ENCODE data around the gene MADD. TPM values are rescaled to one million over a fixed set of nuclear protein-coding genes. Genes with fewer than 3 reads are reported as not detected.

MADD gene
- total and polyA plus RNA-seq, 11 donors, result 22.6 to 60.6 (median 40.2) TPM

DNA sequence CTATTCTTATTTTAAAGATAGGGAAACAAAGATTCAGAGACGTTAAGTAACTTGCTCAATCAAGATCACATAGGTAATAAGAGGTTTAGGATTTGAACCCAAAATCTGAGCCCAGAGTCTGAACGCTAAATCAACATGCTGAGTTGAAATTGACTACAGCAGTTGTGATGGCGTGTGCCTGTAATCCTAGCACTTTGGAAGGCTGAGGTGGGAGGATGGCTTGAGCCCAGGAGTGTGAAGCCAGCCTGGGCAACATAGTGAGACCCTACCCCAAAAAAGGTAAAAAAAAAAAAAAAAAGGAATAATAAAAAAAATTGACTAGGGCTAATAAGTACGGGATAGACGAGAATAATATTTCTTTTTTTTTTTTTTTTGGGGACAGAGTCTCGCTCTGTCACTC, 13.6 kb upstream of the MADD start:
- Histone ChIP-seq H3K36me3 (peaks cover 0 to 3% (median 0%) of the 10 kb centered on the region in 9 donors), H3K9me3 (no peaks in the 10 kb centered on the region), H3K27ac (peak overlapping the region in 7 of 12 donors; percentile 81 to 90 (median 85)), H3K4me3 (no peak overlapping the region), H3K27me3 (no peaks in the 10 kb centered on the region), H3K4me1 (peaks cover 13 to 74% (median 54%) of the 10 kb centered on the region in 12 donors)
- intact Hi-C loops (cut with DNase I), result loop anchor here in 7 of 10 donors (5.0 kb wide), 4 partner anchors 39 to 101 kb away; partner anchors contain the start of genes ARFGAP2 (in 5 of the 7) and MYBPC3 (in 1 of the 7)
- WGBS, 4 donors, result 88 to 93% (median 91%) methylated on average over 6 of the region's 6 CpGs
- ATAC-seq (no peak), DNase-seq (no peak)
- no peak for TF ChIP-seq POLR2A (IDR thresholded peaks at IDR 0.05)
- no peak for TF ChIP-seq CTCF (IDR thresholded peaks at IDR 0.05)

- no peak for DNase-seq
- intact Hi-C loops (cut with DNase I), result loop anchor here in 7 of 10 donors (5.0 kb wide), 4 partner anchors 40 to 100 kb away; partner anchors contain the start of genes ARFGAP2 (in 5 of the 7) and MYBPC3 (in 1 of the 7)
- H3K36me3 ChIP-seq, result peaks cover 0 to 8% (median 2%) of the 10 kb centered on the region in 9 donors
- no peak for TF ChIP-seq POLR2A (IDR thresholded peaks at IDR 0.05)
- no peak for TF ChIP-seq CTCF (IDR thresholded peaks at IDR 0.05)
- H3K4me1 ChIP-seq, result peaks cover 13 to 74% (median 54%) of the 10 kb centered on the region in 12 donors
- ATAC-seq, result no peak
- H3K4me3 ChIP-seq, result peak overlapping the region in 11 of 12 donors; percentile 24 to 57 (median 44)
- WGBS, 4 donors, result 45 to 50% (median 48%) methylated on average over 2 of the region's 2 CpGs
- H3K27ac ChIP-seq, result peak overlapping the region; percentile 54 to 90 (median 82)
- H3K27me3 ChIP-seq, result no peaks in the 10 kb centered on the region
- no peaks in the 10 kb centered on the region for H3K9me3 ChIP-seq
These were observed 12.8 kb upstream of the MADD start for GRCh38 chr11:47257177-47257516.

DNA sequence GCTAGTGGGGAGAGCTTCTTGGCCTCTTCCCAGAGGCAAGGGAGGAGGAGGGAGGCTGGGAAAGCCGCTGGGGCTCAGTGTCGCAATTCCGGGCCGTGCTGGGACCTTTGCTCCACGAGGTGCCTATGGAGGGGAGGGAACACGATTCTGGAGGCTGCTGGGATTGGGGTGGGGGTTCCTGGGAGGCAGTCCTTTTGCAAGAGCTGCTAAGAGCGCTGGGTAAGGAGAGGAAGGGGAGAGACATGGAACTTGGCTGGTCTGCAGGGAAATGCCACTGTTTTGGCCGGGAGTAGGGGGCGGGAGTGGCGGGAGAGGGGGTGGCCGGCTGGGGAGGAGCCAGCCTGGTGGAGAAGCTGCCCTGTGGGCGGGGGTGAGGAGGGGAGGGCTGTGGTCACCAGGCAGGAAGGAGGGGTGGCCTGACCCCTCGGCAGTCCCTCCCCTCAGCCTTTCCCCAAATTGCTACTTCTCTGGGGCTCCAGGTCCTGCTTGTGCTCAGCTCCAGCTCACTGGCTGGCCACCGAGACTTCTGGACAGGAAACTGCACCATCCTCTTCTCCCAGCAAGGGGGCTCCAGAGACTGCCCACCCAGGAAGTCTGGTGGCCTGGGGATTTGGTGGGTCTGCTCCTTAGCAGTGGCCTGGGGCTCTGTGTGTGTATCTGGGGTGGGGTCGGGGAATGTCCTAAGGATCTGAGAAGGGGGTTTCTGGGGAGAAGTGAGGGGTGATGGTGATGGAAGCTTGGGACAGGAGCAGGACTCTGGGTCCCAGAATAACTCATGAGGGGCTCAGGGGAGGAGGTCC, 12.2 kb upstream of the MADD start, which contains the start of gene NR1H3:
Gene NR1H3 (plus strand): TSS at position 480 of the 800 bp plus-strand sequence. CDS start 1,221 bp downstream, outside the sequence.
- peak; percentile 39 to 76 (median 71) for ATAC-seq
- DNase-seq, result peak; percentile 75 to 91 (median 89)
- 4 to 8% (median 6%) methylated on average over 14 to 15 of the region's 15 CpGs for WGBS, 4 donors
- TF ChIP-seq POLR2A (IDR thresholded peaks at IDR 0.05) (no peak), CTCF (IDR thresholded peaks at IDR 0.05) (peak; percentile 26 to 76 (median 60))
- intact Hi-C loops (cut with DNase I), result loop anchor here in 9 of 10 donors (1.0 to 5.0 kb wide), 8 partner anchors 23 to 100 kb away; partner anchors contain the start of genes ARFGAP2 (in 8 of the 9) and MYBPC3 (in 1 of the 9)
- H3K27ac ChIP-seq, result peak within 1 kb of the TSS; percentile 54 to 90 (median 82)
- H3K27me3 ChIP-seq, result no peaks in the 10 kb centered on the region
- H3K9me3 ChIP-seq, result no peaks in the 10 kb centered on the region
- peak within 1 kb of the TSS in 11 of 12 donors; percentile 24 to 57 (median 44) for H3K4me3 ChIP-seq
- peaks cover 13 to 74% (median 54%) of the 10 kb centered on the region in 12 donors for H3K4me1 ChIP-seq
- H3K36me3 ChIP-seq, result peaks cover 0 to 14% (median 5%) of the 10 kb centered on the region in 9 donors

Measured in heart left ventricle (tissue), 16 donors.